GM23338 (cell line): ENCODE measurements around the gene IMMP2L.

ENCODE experiments used
- CTCF ChIP-seq, 2 experiments: fragments of 200-600 bp in 1 of 2; sonication (generic) in 1 of 2; conservative IDR thresholded peaks; 2 replicates each; pipeline versions ENCODE4 v1.5.1 to v1.6.1; 2016 to 2017; ENCODE audit warnings: antibody characterized with exemption in 2 of 2, low read depth in 2 of 2, mild to moderate bottlenecking in 2 of 2, moderate library complexity in 1 of 2
- EZH2 ChIP-seq: fragments of 200-600 bp; sonication (generic); IDR thresholded peaks from one replicate; pipeline ENCODE4 v1.8.0; 2017; ENCODE audit warnings: antibody characterized with exemption, mild to moderate bottlenecking, low read depth; ENCODE audit not compliant: unreplicated experiment
- NANOG ChIP-seq: IDR thresholded peaks from 2 replicates; pipeline ENCODE4 v1.6.1; 2016; ENCODE audit warnings: antibody characterized with exemption, borderline replicate concordance
- REST ChIP-seq: IDR thresholded peaks from one replicate; pipeline ENCODE4 v1.6.1; 2018; ENCODE audit warnings: antibody characterized with exemption; ENCODE audit not compliant: unreplicated experiment
- ZNF114 ChIP-seq: fragments of 250-450 bp; sonication (Bioruptor Pico); IDR thresholded peaks from 2 replicates; pipeline ENCODE4 v1.5.0; 2020; ENCODE audit warnings: mild to moderate bottlenecking, moderate library complexity

GRCh38 chr7:111486472-111487142, 75.7 kb downstream of the IMMP2L start:
- TF ChIP-seq CTCF (conservative IDR thresholded peaks at IDR 0.05; ENCODE audit: low read depth in 2 of 2) = peak; percentile 72 to 82
- TF ChIP-seq EZH2 = no peak
- TF ChIP-seq REST = no peak
- no peak for TF ChIP-seq NANOG
- TF ChIP-seq ZNF114 = no peak
